Endodermal cell (in vitro differentiated cells): ENCODE measurements around the gene MACROD2. TPM values are rescaled to one million over a fixed set of nuclear protein-coding genes. Genes with fewer than 3 reads are reported as not detected.

ENCODE experiments used
- DNase-seq: peaks from one replicate; pipeline ENCODE4 v3.0.0-alpha.2; 2017
- H3K27ac ChIP-seq: 2 replicates; pipeline ENCODE4 v1.5.1; 2013; ENCODE audit warnings: mild to moderate bottlenecking, low read depth, low read length, moderate library complexity
- H3K27me3 ChIP-seq: 2 replicates; pipeline ENCODE4 v1.6.1; 2013; ENCODE audit warnings: mild to moderate bottlenecking, low read length, moderate library complexity; ENCODE audit not compliant: insufficient read depth, control insufficient read depth, poor library complexity, severe bottlenecking
- H3K36me3 ChIP-seq: 2 replicates; pipeline ENCODE4 v1.7.0; 2013; ENCODE audit warnings: mild to moderate bottlenecking, low read length, moderate library complexity; ENCODE audit not compliant: control insufficient read depth, insufficient read depth
- H3K4me1 ChIP-seq: one replicate; pipeline ENCODE4 v1.7.0; 2013; ENCODE audit warnings: low read length; ENCODE audit not compliant: control insufficient read depth, insufficient read depth
- H3K4me3 ChIP-seq: 2 replicates; pipeline ENCODE4 v1.5.1; 2013; ENCODE audit warnings: mild to moderate bottlenecking, low read length, moderate library complexity
- H3K9ac ChIP-seq: 2 replicates; pipeline ENCODE4 v1.6.1; 2013; ENCODE audit warnings: mild to moderate bottlenecking, low read length, moderate library complexity; ENCODE audit not compliant: poor library complexity, severe bottlenecking; ENCODE audit errors: extremely low read depth
- H3K9me3 ChIP-seq: 2 replicates; pipeline ENCODE4 v1.6.1; 2013; ENCODE audit warnings: mild to moderate bottlenecking, low read length, moderate library complexity; ENCODE audit not compliant: control insufficient read depth
- H3K27ac Mint-ChIP-seq: 2 replicates; pipeline ENCODE4 v1.8.0; 2020; ENCODE audit warnings: mixed read lengths
- H3K27me3 Mint-ChIP-seq: 2 replicates; pipeline ENCODE4 v1.8.0; 2021; ENCODE audit warnings: mild to moderate bottlenecking, mixed read lengths; ENCODE audit not compliant: insufficient read depth
- H3K36me3 Mint-ChIP-seq: 2 replicates; pipeline ENCODE4 v1.8.0; 2020; ENCODE audit warnings: low read depth, mixed read lengths
- H3K4me1 Mint-ChIP-seq: 2 replicates; pipeline ENCODE4 v1.8.0; 2020; ENCODE audit warnings: mixed read lengths
- H3K4me3 Mint-ChIP-seq: 2 replicates; pipeline ENCODE4 v1.8.0; 2020; ENCODE audit warnings: mild to moderate bottlenecking, moderate library complexity, mixed read lengths
- H3K9me3 Mint-ChIP-seq: 2 replicates; pipeline ENCODE4 v1.8.0; 2020; ENCODE audit warnings: mild to moderate bottlenecking, mixed read lengths
- CTCF ChIP-seq: fragments of 200-600 bp; sonication (generic); conservative IDR thresholded peaks from 2 replicates; pipeline ENCODE4 v1.5.0; 2021; ENCODE audit warnings: antibody characterized with exemption, mild to moderate bottlenecking
- WGBS, 2 experiments: methylation state at CpG; one replicate each; pipeline versions ENCODE4 v1.1.5 to v1.1.7; 2013; ENCODE audit warnings: missing lambda C conversion rate in 2 of 2, mixed read lengths in 1 of 2; ENCODE audit not compliant: insufficient coverage in 1 of 2, insufficient read length in 1 of 2; 5-methylcytosine and 5-hydroxymethylcytosine counted together
- total RNA-seq, 2 donors: library from RNA; stranded (reverse); fragmentation: NEBNext Ultra II Directional in 1 of 2; extraction: Animal tissue kit (Norgen Biotek cat#: 25700) in 1 of 2; gene quantifications; 2 replicates in 1 of 2; 3 replicates in 1 of 2; pipeline ENCODE4 v1.2.1, GENCODE V29; 2021

MACROD2 gene
- total RNA-seq, 2 donors from 2014 or later, result 2.3 to 4.8 TPM

GRCh38 chr20:14707865-14708596, 712.7 kb downstream of the MACROD2 start:
- Histone ChIP-seq H3K9ac (no peak overlapping the region), H3K4me3 (no peak overlapping the region), H3K27me3 (no peaks in the 10 kb centered on the region), H3K9me3 (no peaks in the 10 kb centered on the region), H3K36me3 (no peaks in the 10 kb centered on the region), H3K27ac (no peak overlapping the region), H3K4me1 (peaks cover 11% of the 10 kb centered on the region)
- no peak overlapping the region for H3K27ac Mint-ChIP-seq
- no peaks in the 10 kb centered on the region for H3K27me3 Mint-ChIP-seq
- no peak overlapping the region for H3K4me3 Mint-ChIP-seq
- no peak for DNase-seq
- peaks cover 2% of the 10 kb centered on the region for H3K9me3 Mint-ChIP-seq
- no peaks in the 10 kb centered on the region for H3K36me3 Mint-ChIP-seq
- 87 to 100% methylated on average over 1 to 2 of the region's 2 CpGs for WGBS, 2 experiments
- TF ChIP-seq CTCF, result no peak
- peaks cover 59% of the 10 kb centered on the region for H3K4me1 Mint-ChIP-seq

- peaks cover 11% of the 10 kb centered on the region for H3K4me1 ChIP-seq
- TF ChIP-seq CTCF, result no peak
- peaks cover 67% of the 10 kb centered on the region for H3K4me1 Mint-ChIP-seq
Measured at GRCh38 chr20:14709439-14709838, 714.1 kb downstream of the MACROD2 start.

GRCh38 chr20:14710951-14711350, 715.6 kb downstream of the MACROD2 start:
- no peak for DNase-seq
- H3K27ac ChIP-seq, result no peak overlapping the region
- no peak overlapping the region for H3K4me3 Mint-ChIP-seq
- no peaks in the 10 kb centered on the region for H3K36me3 Mint-ChIP-seq
- H3K27me3 Mint-ChIP-seq, result no peaks in the 10 kb centered on the region
- H3K36me3 ChIP-seq, result no peaks in the 10 kb centered on the region
- H3K4me3 ChIP-seq, result no peak overlapping the region
- H3K9ac ChIP-seq, result no peak overlapping the region
- no peaks in the 10 kb centered on the region for H3K9me3 Mint-ChIP-seq
- peak overlapping the region; percentile 5 for H3K27ac Mint-ChIP-seq
- H3K27me3 ChIP-seq, result no peaks in the 10 kb centered on the region
- H3K9me3 ChIP-seq, result no peaks in the 10 kb centered on the region
- peaks cover 4% of the 10 kb centered on the region for H3K4me1 ChIP-seq
- 67 to 85% methylated on average over 1 to 2 of the region's 2 CpGs for WGBS, 2 experiments
- H3K4me1 Mint-ChIP-seq, result peaks cover 67% of the 10 kb centered on the region
- no peak for TF ChIP-seq CTCF

More at GRCh38 chr20:14709439-14709838, 714.1 kb downstream of the MACROD2 start:
- no peak overlapping the region for H3K9ac ChIP-seq
- Mint-ChIP-seq H3K36me3 (no peaks in the 10 kb centered on the region), H3K27ac (no peak overlapping the region), H3K9me3 (no peaks in the 10 kb centered on the region), H3K27me3 (no peaks in the 10 kb centered on the region), H3K4me3 (no peak overlapping the region)
- no peaks in the 10 kb centered on the region for H3K9me3 ChIP-seq
- no peak for DNase-seq
- no peak overlapping the region for H3K4me3 ChIP-seq
- no peak overlapping the region for H3K27ac ChIP-seq
- H3K27me3 ChIP-seq, result no peaks in the 10 kb centered on the region
- 94 to 100% methylated on average over 1 to 2 of the region's 2 CpGs for WGBS, 2 experiments
- no peaks in the 10 kb centered on the region for H3K36me3 ChIP-seq
